HG03378 (cell line): ENCODE results near the gene ADAM10.

Source experiments
- ATAC-seq: cut with Tn5 transposase; IDR thresholded peaks from one replicate; pipeline ENCODE4 v1.9.1; 2021; ENCODE audit warnings: mild to moderate bottlenecking, moderate library complexity; ENCODE audit not compliant: unreplicated experiment

The ADAM10 gene

GRCh38 chr15:58760385-58761009 lies 11.0 kb upstream of the ADAM10 start:
- no peak for ATAC-seq

DNA sequence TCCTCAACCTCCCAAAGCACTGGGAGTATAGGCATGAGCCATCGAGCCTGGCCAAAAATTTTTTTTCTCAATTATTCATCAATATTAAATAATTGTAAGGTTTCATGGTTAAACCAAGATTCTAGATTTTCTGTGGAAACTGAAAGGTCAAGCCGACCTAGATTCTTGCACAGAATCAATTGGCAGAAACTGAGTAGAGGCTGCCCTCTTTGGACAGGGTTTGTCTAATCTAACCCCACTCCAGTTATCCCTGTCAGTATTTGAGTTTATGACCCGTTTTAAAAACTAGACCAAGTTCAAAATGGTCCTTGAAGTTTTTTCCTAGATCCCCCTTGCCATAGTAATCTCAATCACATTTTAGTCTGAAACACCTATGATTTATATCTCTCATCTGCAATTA lies 8.6 kb upstream of the ADAM10 start:
- no peak for ATAC-seq

GRCh38 chr15:58755956-58756355 lies 6.4 kb upstream of the ADAM10 start:
- ATAC-seq: no peak

DNA sequence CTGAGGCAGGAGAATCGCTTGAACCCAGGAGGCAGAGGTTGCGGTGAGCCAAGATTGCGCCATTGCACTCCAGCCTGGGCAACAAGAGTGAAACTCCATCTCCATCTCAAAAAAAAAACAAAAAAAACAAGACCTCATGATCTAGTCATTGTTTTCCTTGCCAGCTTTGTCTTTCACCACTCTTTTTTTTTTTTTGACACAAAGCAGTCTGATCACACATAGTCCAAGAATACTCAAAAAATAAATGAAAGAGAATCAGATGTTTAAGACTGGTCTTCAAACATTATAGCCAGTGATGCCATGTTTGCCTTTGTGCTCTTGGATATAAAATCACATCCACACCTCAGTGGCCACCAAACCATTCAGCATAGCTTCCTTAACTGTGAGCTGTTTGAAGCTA lies 5.8 kb upstream of the ADAM10 start:
- no peak for ATAC-seq

- ATAC-seq: no peak
These were observed 3.2 kb upstream of the ADAM10 start for GRCh38 chr15:58752716-58753115.

DNA sequence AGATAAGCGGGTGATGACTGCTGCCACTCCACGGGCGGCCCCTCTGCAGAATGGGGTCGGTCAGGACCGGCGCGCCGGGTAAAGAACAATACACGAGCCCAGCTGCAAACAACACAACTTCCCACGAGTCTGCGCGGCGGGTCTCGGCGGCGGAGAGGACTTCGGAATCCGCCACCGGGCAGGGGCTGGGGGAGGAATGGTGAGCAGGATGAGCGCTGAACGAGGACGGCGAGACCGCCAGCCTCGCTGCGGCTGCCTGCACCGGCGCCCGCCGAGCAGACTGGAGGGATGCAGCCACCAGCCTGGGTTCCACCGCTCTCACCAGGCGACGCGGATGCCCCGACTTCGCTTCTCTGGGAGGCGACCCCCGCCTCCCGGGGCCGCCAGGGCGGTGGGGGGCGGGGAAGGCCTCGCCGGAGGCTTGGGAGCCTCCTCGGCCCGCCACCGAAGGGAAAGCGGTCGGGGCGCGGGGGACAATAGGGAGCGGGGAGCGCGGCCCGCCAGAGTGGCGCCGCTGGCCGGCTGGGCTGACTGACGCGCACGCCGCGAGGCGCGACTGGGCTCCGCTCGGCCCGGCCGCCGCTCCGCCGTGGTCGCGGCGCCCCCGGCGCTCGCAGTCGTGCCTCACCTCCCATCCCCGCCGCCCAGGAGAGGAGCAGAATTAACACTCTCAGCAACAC lies 515 bp downstream of the ADAM10 start:
- no peak for ATAC-seq

DNA sequence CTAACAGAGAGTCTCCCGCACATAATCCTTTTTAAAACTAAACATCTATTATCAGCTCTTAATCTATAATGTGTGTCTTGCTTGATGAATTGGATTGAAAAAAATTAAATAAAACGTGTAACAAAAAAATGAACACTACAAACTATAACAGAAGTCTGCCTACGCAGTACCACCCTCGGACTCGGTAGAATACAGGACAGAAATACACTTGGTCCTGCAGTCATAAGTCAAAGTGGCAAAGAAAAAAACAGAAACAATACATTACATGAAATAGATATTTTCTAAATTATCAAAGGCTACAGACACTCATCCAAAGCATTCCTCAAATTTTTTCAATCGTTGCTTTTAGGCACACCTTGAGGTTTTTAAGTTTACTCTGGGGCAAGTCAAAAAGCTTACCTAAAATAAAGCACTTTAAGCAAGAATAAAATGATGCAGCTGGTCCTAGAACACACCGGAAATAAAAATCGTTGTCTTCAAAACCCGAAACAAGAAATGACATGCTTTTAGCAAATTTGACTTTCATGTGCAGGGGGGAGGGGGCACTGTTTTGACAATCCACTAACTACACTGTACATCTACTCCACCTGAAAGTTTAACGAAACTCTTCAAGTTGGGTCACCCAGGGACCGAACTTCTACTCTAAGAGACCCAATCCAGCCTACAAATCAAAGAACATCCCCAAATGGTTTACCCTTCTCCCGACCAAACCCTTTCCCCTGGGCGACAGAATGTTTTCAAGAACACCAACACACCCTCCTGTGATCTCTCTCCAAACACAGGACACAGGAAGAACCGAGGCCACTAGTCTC lies 1.3 kb downstream of the ADAM10 start:
- no peak for ATAC-seq

GRCh38 chr15:58746174-58746573 lies 3.3 kb downstream of the ADAM10 start:
- no peak for ATAC-seq

DNA sequence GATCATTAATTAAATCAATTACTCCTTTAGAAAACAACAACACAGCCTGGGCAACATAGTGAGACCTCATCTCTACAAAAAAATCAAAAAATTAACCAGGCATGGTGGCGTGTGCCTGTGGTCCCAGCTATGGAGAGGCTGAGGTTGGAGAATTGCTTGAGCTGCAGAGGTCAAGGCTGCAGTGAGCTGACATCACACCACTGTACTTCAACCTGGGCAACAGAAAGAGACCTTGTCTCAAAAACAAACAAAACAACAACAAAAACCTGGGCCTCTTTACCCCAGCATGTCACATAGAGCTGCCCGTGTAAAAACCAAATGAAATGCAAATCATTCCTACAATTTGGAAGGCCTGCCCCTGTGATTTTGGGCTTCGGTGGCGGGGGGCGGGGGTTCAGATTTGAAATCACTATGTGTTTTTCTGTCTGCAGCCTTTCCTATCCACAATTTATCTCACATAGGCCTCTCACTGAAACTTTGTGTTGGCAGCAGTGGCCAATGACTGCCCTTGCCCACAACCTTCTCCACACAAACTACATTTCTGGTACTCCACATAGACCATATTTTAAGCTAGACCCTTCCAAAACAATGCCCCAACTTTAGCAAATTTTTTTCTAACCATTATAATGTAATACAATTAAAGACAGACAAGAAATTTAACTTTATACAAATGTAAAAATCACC lies 6.5 kb downstream of the ADAM10 start:
- no peak for ATAC-seq

DNA sequence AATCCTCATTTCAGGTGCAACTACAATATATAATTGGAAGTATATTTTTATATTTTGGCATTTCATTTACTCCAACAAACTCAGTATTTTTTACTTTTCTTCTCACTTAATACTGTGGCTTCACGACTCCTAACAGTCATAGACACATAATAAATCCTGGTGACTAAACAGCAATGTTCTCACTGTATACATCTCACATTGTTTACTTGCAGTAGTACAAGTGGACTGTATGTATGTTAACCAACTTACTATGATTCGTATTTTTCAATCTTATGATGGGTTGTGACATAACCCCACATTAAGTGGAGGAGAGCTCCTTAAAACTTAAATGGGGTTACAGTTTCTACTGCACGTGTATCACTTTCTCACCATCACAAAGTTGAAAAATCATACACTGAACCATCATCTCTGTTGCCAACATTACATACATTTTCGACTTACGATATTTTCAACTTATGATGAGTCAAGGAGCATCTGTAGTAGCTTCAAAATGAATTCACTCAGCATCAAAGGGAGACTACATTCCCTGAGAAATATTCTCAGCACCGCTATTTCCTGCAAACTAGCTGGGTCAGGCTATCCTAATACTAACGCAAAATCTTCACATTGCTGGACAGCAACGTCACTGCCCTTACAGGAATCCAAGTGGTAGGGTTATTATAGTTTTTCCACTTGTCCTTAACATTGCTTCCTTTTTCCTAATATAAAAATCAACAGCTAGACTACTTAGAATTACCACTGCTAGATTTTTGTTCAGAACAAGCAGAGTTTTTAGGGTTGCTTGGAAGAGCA lies 7.3 kb downstream of the ADAM10 start:
- ATAC-seq: no peak

DNA sequence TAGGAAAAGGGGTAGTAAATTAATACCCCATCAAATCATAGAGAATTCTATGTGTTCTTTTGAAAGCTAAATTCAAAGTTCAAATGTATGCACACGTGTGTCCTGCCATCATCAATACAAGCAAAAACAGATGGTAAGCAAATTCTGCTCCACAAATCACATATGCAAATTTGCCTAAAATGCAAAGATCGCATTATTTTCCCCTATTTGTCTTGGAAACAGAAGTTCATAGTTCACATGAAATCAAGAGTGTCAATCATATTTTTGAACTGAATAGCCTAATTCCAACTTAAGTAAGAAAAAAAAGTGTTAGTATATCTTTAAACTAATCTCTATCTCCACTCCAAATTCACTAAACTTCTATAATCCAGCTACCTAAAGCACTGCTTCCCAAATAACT lies 8.5 kb downstream of the ADAM10 start:
- no peak for ATAC-seq

DNA sequence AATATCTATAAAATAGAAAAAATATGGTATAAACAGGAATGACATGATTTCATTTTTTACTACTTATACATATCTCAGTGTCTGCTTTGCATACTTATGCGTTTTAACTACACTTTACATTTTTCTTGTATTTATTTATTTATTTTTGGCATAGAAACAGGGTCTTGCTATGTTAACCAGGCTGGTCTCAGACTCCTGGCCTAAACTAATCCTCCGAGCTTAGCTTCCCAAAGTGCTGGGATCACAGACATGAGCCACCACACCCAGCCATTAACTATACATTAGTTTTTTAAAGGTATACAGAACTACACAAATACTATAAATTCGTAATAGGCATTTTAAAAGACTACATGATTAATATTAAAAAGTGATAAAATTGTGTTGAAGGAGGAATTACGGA lies 9.1 kb downstream of the ADAM10 start:
- no peak for ATAC-seq

DNA sequence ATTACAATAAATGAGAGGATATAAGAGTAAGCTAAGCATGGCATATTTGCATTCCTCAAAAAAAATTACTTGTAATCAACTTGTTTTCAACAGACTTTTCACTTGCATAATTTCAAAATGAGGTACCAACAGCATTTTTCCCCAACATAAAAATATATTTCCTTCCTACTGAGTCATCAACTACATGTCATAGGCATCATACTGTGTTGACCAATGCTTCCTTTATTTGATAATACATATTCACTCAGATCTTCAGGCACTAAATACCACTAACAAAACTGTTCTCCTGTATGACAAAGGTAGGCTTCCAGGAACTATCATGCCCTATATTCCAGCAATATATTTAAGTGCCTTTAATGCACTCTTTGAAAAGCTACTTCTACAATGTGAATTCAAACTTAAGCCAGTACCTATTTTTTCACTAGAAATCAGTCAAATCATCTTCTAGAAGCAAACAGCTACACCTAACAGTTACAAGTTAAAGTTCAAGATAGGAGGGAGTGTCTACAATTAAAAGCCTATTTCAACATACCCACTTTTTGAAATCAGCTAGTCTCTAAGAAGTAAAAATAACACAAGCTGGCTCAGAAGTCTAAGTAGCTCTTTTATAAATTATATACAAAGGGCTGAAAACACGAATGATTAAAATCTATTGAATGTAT lies 11.3 kb downstream of the ADAM10 start:
- ATAC-seq: no peak

DNA sequence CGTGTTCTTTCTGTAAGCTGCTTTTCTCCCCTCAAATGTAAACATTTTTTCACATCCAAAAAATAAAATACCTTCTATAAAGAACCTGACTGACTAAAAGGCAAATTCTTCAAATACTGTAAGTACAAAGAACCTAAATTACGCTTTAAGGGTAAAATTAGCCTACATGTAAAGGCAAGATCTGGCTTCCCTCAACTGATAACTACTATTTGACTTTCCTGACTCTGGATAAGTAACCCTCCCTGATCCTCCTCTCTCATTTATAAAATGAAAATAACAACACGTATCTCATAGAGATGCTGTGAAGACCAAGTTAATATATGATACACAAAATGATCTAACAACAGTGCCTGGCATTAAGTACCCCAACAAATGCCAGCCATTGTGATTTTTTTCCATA lies 12.2 kb downstream of the ADAM10 start:
- no peak for ATAC-seq

DNA sequence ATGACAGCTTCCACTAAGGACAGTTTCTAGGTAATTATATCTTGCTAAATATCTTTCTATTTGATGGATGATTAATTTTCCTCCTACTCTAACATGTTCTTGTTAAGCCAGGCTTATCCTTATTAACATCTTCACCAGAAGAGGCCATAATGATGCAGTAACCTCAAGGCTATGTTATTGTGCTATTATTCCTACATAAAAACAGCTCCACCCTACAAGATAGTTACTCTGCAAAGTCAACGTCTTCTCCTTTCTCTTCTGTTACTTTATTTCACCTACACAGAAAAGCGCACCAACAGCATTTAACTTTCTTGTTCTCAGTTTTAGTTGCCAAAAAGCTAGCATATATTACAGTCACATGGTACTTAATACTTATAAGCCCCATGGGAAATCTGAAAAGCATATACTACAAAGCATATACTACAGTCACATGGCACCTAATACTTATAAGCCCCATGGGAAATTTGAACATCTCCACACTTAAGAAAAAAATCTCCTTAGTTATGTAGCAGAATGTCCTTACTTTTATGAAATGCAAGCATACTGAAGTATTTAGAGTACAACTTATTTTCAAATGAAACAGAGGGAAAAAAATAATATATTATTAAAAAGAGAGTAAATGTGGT lies 13.4 kb downstream of the ADAM10 start:
- ATAC-seq: no peak

DNA sequence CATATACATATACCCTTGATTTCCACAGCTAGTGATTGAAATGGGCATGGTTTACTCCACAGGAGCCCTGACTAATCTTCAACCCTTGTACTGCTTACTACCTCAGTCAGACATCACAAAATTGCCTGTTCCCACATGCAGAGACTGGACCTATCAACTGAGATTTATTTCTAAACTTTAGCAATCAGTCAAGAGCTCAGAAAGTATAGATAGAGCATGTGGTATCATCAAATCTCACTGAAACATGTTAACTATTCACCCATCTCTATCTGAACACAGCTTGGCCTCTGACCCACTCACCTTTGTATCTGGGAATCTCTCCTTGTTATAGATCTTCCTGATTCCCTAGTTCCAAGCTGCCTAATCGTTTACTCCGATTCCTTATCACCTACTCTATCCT lies 14.6 kb downstream of the ADAM10 start:
- no peak for ATAC-seq

DNA sequence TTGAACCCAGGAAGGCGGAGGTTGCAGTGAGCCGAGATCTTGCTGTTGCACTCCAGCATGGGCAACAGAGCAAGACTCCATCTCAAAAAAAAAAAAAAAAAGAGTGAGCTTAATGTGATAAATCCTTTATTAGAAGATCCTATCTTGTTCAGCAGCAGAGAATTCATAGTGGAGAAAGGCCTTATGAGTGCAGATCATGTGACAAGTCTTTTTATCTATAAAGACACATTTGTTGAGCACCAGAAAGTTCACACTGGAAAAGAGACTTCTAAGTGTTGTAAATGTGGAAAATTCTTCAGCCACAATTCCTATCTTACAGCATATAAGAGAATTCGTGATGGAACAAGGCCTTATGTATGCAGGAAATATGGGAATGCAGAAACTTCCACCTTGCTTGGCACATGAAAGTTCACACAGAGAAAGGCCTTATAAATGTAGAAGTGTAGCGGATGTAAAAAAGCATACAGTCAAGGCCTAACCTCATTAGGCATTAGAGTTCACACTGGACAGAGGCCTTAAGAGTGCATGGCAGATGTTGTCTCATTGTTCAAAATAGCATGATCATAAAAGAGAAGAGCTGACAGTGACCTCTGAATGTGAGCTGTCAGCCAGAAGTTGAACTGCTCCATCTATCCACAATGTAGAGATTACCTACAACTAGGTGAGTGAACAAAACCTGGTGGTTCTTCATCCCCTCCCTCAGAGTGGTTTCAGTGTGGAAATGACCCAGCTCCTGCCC lies 16.7 kb downstream of the ADAM10 start:
- no peak for ATAC-seq

- ATAC-seq: no peak
These were observed 17.6 kb downstream of the ADAM10 start for GRCh38 chr15:58731756-58732535.
